Memory B cell (primary cell): ENCODE measurements around the gene NOS2.
"Not testable (repeated sequence)": the region's sequence is repeated elsewhere in the genome, so short reads cannot be mapped to it uniquely, and the experiment has no call there.

ENCODE experiments used
- ATAC-seq: fragments of 150-1000 bp; cut with Tn5 transposase; 2 replicates; pipeline ENCODE4 v1.10.0; 2021; ENCODE audit warnings: low read depth, mild to moderate bottlenecking, moderate library complexity
- DNase-seq, 2 donors: peaks; one replicate each; pipeline ENCODE4 v3.0.0; 2022; ENCODE audit warnings: low spot score in 2 of 2
- H3K27ac Mint-ChIP-seq: one replicate; pipeline ENCODE4 v1.8.0; 2022; ENCODE audit warnings: mild to moderate bottlenecking, moderate library complexity, mixed read lengths
- H3K27me3 Mint-ChIP-seq: one replicate; pipeline ENCODE4 v1.8.0; 2022; ENCODE audit warnings: mixed read lengths
- H3K36me3 Mint-ChIP-seq: one replicate; pipeline ENCODE4 v1.8.0; 2022; ENCODE audit warnings: mild to moderate bottlenecking, mixed read lengths
- H3K4me1 Mint-ChIP-seq: one replicate; pipeline ENCODE4 v1.8.0; 2022; ENCODE audit warnings: mixed read lengths
- H3K4me3 Mint-ChIP-seq: one replicate; pipeline ENCODE4 v1.8.0; 2022; ENCODE audit warnings: mild to moderate bottlenecking, moderate library complexity, mixed read lengths
- H3K9me3 Mint-ChIP-seq: one replicate; pipeline ENCODE4 v1.8.0; 2022; ENCODE audit warnings: mixed read lengths

Gene NOS2

DNA sequence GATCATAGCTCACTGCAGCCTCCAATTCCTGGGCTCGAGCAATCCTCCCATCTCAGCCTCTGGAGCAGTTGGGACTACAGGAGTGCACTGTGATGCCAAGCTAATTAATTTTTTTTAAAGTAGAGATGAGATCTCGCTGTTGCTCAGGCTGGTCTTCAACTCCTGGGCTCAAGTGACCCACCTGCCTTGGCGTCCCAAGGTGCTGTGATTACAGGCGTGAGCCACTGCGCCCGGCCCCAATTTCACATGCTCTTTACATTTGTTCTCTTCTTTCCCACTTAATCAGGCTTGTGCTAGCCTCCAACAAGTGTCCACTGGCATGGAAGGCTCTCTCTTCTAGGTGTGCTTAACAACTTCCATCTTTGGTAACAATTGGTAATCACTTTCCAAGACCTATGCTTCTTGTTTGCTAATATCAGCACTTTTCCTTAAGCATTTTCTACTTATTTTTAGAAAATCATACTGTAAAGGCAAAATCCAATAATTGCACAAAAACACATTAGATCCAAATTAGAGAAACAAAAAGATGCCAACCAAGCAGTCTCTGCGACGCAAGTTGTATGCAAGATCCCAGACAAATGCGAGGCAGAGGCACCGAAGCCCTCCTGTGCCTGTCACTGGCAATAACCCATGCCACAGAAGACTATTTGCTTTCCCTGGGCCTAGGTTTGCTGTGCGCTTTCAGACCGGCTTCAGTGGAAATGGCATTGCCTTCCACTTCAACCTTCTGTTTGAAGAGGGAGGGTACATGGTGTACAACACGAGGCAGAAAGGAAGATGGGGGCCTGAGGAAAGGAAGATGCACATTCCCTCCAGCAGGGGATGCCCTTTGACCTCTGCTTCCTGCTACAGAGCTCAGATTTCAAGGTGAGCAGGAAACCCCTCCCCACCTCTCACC, 52.6 kb downstream of the NOS2 start:
- no peak overlapping the region for H3K27ac Mint-ChIP-seq
- no peaks in the 10 kb centered on the region for H3K9me3 Mint-ChIP-seq
- peaks cover 3% of the 10 kb centered on the region for H3K4me1 Mint-ChIP-seq
- H3K27me3 Mint-ChIP-seq: no peaks in the 10 kb centered on the region
- H3K36me3 Mint-ChIP-seq: no peaks in the 10 kb centered on the region
- DNase-seq: peak in 1 of 2 donors; percentile 6
- no peak overlapping the region for H3K4me3 Mint-ChIP-seq
- ATAC-seq: no peak

DNA sequence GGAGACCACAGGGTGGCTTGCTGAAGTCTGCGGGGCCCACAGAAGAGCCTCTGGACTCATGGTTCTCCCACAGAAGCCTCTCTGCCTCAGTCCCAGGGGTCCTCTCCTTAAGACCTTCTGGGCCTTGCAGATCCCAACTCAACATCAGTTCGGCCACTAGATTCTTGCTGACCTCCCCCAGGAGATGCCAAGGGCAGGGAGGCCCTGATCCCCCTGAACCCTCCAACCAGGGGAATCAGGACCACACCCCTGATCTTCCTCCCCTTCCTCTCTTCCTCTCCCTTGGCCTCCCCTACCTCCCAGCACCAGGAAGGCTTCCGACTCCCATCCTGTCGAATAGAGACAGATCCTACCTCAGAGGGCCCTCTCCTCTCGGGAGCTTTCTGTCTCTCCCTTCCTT, 53.4 kb downstream of the NOS2 start:
- peaks cover 3% of the 10 kb centered on the region for H3K4me1 Mint-ChIP-seq
- H3K36me3 Mint-ChIP-seq: no peaks in the 10 kb centered on the region
- ATAC-seq (no peak), DNase-seq (peak in 1 of 2 donors; percentile 7)
- H3K27me3 Mint-ChIP-seq: no peaks in the 10 kb centered on the region
- no peak overlapping the region for H3K4me3 Mint-ChIP-seq
- no peak overlapping the region for H3K27ac Mint-ChIP-seq
- no peaks in the 10 kb centered on the region for H3K9me3 Mint-ChIP-seq

DNA sequence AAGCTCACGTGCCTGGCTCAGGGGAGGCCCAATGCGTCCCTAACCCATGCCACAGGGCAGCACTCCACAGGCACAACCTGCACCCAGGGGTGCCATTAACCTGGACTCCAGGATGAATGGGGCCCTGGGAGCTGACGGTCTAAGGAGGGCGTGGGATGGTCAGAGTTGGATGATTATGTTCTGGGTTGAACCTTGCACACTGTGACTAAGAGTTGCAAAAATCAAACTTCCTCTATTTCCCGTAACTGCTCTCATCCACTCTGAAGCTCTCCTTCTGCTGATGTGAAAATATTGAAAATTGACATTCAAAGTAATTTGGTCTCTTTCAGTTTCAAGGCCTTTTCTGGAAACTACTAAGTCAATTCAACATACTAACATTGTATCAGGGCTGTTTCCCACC, 54.0 kb downstream of the NOS2 start:
- DNase-seq, H3K27me3 Mint-ChIP-seq, H3K27ac Mint-ChIP-seq, H3K4me3 Mint-ChIP-seq, H3K36me3 Mint-ChIP-seq, ATAC-seq, H3K4me1 Mint-ChIP-seq, H3K9me3 Mint-ChIP-seq: not testable (repeated sequence)

- DNase-seq: peak in 1 of 2 donors; percentile 8
- ATAC-seq, H3K4me3 Mint-ChIP-seq, H3K27ac Mint-ChIP-seq, H3K4me1 Mint-ChIP-seq, H3K9me3 Mint-ChIP-seq, H3K27me3 Mint-ChIP-seq, H3K36me3 Mint-ChIP-seq: not testable (repeated sequence)
Observed at GRCh38 chr17:27745207-27745830, 55.0 kb downstream of the NOS2 start.

DNA sequence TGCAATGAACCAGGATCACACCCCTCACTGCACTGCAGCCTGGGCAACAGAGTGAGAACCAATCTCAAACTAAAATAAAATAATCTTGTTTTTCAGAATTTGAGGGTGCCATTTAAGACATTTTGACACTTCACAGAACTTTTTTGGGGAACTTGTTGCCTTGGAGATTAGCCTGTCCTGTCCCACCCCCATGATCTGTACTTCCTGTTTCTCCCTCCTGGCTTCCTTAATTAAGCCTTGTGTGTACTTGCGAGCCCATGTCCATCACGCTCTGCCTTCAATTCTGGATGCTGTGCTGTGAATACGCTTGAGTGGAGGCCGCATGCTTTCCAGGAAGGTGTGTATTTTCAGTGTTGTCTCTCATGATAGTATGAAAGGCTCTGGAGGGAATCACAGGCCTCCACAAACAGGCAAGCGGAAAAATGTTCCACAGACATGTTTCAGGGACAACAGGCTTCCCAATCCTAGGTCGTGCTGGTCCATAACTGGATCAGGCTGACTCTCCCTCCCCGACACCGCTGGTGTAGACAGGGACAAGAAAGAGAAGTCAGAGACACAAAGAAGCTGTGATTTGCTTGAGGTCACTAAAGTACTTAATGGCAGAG, 56.9 kb downstream of the NOS2 start:
- Mint-ChIP-seq H3K4me1 (peaks cover 3% of the 10 kb centered on the region), H3K4me3 (no peak overlapping the region), H3K27me3 (peaks cover 2% of the 10 kb centered on the region), H3K27ac (no peak overlapping the region), H3K9me3 (no peaks in the 10 kb centered on the region), H3K36me3 (no peaks in the 10 kb centered on the region)
- ATAC-seq (no peak), DNase-seq (no peak)

- Mint-ChIP-seq H3K27ac (no peak overlapping the region), H3K9me3 (no peaks in the 10 kb centered on the region), H3K4me3 (no peak overlapping the region), H3K36me3 (no peaks in the 10 kb centered on the region), H3K4me1 (peaks cover 3% of the 10 kb centered on the region), H3K27me3 (peaks cover 4% of the 10 kb centered on the region)
- DNase-seq (no peak), ATAC-seq (no peak)
Observed at GRCh38 chr17:27741971-27742575, 58.3 kb downstream of the NOS2 start.

DNA sequence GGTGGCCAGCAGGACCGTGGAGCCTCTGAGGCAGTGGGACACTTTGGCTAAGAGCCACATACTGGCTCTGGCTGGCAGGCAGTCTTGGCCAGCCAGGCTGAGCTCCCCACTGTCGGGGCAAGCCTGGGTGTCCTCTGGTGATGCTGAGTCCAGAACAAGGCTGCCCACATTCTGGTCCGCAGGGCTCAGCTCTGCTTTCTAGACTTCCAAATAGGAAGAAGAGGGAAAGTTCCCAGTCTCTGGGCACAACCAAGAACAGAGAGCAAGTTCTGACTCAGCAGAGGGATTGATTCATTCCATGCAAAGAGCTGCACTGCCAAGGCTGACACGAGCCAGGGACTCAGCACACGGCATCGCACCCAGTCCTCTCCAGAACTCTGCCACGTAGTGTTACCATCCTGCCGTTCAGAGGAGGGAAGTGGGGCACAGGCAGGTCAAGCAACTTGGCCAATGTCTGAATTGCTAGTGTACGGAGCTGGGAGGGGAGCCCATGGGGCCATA, 58.9 kb downstream of the NOS2 start:
- H3K9me3 Mint-ChIP-seq: no peaks in the 10 kb centered on the region
- H3K4me3 Mint-ChIP-seq: no peak overlapping the region
- DNase-seq: no peak
- H3K27me3 Mint-ChIP-seq: peaks cover 4% of the 10 kb centered on the region
- no peaks in the 10 kb centered on the region for H3K36me3 Mint-ChIP-seq
- peaks cover 3% of the 10 kb centered on the region for H3K4me1 Mint-ChIP-seq
- no peak for ATAC-seq
- H3K27ac Mint-ChIP-seq: no peak overlapping the region

- not testable (repeated sequence) for H3K9me3 Mint-ChIP-seq, H3K36me3 Mint-ChIP-seq, H3K4me1 Mint-ChIP-seq, DNase-seq, H3K27ac Mint-ChIP-seq, H3K4me3 Mint-ChIP-seq, ATAC-seq, H3K27me3 Mint-ChIP-seq
Observed at GRCh38 chr17:27740541-27740940, 59.8 kb downstream of the NOS2 start.

GRCh38 chr17:27733773-27734172, 66.6 kb downstream of the NOS2 start:
- DNase-seq (no peak), ATAC-seq (no peak)
- Mint-ChIP-seq H3K4me3 (no peak overlapping the region), H3K4me1 (no peaks in the 10 kb centered on the region), H3K27me3 (peaks cover 9% of the 10 kb centered on the region), H3K27ac (no peak overlapping the region), H3K36me3 (no peaks in the 10 kb centered on the region), H3K9me3 (no peaks in the 10 kb centered on the region)

DNA sequence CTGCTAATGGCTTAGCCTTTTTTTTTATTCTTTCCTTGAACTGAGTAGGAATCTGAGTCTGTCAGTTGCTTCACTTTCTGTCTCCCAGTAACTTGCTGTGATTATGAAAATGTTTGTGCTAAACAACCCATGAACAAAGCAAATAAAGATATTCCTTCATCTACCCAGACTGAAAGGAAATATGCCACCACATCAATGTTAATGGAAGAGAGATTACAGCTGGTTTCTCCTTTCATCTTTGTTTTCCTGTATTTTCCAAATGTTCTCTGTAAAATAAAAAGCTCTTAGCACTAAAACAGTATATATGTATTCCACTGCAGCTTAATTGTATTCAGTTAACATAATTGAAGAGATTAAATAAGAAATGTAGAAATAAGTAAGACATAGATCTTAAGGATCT, 67.6 kb downstream of the NOS2 start:
- not testable (repeated sequence) for H3K36me3 Mint-ChIP-seq, H3K27me3 Mint-ChIP-seq, H3K4me1 Mint-ChIP-seq, H3K9me3 Mint-ChIP-seq, H3K4me3 Mint-ChIP-seq, H3K27ac Mint-ChIP-seq, ATAC-seq, DNase-seq

DNA sequence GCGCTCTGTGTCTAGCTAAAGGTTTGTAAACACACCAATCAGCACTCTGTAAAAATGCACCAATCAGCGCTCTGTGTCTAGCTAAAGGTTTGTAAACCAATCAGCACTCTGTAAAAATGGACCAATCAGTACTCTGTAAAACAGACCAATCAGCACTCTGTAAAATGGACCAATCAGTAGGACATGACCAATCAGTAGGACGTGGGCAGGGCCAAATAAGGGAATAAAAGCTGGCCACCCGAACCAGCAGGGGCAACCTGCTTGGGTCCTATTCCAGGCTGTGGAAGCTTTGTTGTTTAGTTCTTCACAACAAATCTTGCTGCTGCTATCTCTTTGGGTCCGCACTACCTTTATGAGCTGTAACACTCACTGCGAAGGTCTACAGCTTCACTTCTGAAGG, 74.3 kb downstream of the NOS2 start:
- not testable (repeated sequence) for H3K27ac Mint-ChIP-seq, H3K36me3 Mint-ChIP-seq, DNase-seq, H3K9me3 Mint-ChIP-seq, H3K4me1 Mint-ChIP-seq, H3K4me3 Mint-ChIP-seq, ATAC-seq
- peaks cover 12% of the 10 kb centered on the region for H3K27me3 Mint-ChIP-seq

- no peak for ATAC-seq
- Mint-ChIP-seq H3K4me1 (no peaks in the 10 kb centered on the region), H3K27ac (no peak overlapping the region), H3K27me3 (peaks cover 13% of the 10 kb centered on the region), H3K4me3 (no peak overlapping the region), H3K36me3 (no peaks in the 10 kb centered on the region), H3K9me3 (peaks cover 2% of the 10 kb centered on the region)
- DNase-seq: no peak
Observed at GRCh38 chr17:27721797-27722196, 78.5 kb downstream of the NOS2 start.
